DMS114 treated with DMSO at 0.1 percent for 48 hours (cell line): ENCODE data around the gene RBM7.

Experiments used
- DNase-seq: peaks from one replicate; lab custom pipeline; 2025; ENCODE audit not compliant: unreplicated experiment; lab: John Stamatoyannopoulos, UW

Gene RBM7

DNA sequence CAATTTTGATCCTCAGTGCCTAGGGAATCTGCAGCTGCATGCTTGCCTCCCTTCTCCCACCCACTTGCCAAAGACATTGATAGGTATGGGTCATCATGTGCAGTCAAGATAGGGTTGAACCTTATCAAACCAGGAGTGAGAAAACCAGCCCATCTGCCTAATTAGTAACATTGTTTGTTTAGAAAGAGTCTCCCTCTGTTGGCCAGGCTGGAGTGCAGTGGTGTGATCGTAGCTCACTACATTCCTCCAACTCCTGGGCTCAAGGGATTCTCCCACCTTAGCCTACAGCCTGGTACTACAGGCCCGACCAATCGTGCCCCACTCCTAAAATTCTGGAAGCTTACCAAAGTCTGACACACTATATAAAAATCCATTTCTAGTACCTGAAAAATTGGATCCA, 4.7 kb upstream of the RBM7 start:
- DNase-seq = no peak

DNA sequence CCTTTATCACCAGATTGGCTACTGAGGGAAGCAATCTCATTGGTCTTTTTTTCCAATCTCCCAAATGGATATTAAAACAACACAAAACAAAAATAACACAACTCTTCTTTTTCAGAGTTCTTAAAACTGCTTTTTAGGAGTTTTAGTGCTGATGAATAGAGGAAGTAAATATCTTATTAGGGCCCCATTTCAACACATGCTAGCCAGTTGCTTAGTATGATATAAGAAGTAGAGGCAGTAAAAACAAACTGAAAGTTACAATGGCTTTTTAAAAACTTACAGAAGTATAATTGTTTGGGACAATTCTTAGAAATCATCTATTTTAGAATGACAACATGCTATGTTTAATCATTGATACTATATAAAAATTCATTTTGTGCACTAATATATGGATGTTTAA, 3.5 kb upstream of the RBM7 start:
- no peak for DNase-seq

DNA sequence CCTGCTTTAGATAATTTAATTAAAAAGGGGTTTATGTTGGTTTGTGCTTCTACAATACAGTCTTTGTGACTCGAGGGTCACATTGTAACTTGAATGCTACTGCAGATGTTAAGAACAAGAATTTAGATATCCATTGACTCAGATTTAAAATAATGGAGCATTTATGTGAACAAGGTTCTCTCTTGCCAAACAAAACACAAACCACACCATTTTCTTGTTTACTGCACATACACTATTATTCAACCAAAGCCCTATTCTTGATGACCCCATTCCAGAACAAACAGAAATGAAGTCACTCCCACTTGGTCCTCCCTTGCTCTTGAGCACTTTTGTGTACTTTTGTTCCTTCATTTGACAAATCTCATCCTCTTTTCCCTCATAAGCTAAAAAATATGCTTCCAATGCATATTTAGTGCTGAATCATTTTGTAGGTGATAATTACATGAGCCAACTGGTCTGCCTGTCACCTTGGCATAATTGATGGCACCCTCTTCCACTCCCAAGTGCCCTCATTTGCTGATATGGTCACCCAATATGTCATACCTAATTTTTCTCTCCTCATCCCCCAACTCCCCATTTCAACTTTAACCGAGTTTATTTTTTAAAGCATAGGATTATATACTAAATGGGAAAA, 3.0 kb upstream of the RBM7 start:
- no peak for DNase-seq

DNA sequence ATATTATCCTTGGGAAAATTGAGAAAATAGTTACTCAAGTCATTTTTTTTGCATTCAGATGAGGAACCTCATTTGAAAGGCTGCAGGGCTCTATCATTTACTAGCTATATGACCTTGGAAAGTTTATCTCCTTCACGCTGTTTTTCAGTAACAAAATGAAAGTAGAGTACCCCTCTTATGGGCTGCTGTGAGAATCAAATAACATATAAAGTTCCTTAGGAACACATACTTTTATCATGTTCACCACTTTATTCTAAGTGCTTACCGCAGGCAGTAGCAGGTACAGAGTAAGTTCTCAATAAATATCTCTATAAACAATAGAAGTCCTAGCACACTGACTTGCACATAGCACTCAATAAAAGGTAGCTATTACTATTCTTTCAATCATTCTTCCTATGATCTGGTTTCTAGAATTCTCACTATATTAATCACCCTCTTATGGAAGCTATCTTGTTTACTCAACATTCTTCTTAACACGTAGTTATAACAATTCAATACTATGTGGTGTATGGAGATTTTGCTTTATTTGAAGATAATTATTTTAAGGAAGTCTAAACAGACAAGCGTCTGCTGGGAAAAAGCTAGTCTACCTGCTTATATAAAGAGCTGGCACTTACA, 2.1 kb upstream of the RBM7 start:
- DNase-seq = no peak

DNA sequence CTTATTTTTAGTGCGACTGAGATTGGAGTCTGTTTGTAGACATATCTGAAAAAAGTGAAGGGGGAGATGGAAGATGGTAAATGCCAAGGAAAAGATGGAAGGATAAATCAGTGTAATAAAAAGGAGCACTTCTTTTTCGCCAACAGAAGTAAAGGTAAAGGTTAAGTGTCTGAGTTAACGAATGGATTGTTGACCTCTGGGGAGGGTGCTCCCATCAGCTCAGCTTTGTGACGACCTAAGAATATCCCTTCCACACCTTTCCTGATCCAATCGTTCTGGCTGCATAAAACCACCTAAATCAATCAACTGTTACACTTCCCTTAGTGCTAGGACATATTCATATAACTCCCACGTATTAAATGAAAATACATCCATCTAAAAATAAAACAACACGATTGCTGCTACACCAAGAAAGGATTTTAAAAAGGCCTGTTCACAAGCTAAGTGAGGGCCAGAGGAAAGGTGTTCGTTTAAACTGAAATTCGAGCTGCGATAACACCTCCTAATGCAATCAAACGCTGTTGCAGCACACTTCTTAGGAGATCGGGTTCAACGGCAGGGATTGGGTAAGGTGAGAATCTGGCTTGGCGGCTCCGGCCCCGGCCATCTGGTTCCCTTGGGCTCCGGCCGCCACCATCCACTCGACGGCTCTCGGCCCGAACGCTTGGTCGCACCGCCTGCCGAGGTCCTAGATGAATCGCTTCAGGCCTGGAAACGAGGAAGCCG, 813 bp upstream of the RBM7 start:
- no peak for DNase-seq

DNA sequence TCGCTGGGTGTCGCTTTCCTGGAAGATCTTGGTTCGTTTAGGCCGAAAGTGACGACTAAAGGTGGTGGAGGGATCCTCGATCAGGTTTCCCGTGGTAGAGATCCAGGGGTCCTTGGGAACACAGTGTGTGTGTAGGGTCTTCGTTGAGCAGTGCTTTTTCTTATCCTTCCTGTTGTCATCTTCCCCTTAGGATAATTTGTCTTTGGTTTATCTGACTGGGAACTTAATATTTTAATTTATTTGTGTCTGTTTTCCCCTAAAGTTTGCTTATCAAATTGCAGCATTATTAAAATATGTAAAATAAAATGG, 403 bp downstream of the RBM7 start:
- DNase-seq = no peak

DNA sequence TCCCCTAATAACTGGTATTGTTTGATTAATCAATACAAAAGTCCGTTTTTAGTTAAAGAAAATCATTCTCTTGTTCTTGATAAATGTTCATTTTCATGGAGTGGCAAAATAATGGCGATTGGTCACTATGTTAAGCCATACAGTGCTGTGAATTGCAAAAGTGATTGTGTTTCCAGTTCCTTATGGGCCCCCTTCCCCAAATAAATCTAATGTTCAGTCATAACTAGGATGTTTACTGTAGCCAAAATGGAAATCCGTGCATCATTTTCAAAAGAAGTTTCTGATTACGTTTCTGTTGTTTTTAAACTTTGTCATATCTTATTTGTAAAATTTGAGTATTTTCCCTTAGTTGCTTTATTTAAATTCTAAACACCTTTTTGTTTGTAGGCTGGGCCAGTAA, 845 bp downstream of the RBM7 start:
- DNase-seq = no peak

DNA sequence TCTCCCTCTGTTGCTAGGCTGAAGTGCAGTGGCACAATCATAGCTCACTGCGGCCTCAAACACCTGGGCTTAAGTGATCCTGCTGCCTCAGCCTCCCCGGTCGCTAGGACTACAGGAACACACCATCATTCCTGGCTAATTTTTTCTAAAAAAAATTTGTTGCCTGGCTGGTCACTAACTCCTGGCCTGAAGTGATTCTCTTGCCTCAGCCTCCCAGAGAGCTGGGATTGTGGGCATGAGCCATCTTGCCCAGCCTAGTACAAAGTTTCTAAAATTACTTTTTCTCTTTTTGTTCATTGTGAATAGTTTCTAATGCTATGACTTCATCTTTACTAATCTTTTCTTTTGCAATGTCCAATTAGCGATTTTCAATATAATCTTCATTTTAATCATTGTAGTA, 12.5 kb downstream of the RBM7 start:
- no peak for DNase-seq

DNA sequence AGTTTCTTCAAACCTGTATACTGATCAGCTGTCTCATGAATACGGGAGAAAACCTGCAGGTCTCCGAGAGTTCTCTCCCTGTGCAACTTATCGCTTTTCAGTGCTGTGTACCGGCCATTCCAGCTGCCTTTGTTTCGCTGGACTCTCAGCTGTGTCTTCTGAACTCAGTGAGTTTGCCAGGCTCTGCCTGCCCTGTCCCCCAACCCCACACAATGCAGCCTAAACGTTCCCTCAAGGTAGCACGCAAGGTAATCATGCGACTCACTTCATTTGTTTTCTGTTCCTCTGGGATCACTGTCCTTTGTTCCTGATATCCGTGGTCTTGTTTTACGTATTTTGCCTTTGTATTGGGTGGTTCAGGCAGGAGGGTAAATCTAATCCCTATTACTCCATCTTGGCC, 13.5 kb downstream of the RBM7 start:
- no peak for DNase-seq

DNA sequence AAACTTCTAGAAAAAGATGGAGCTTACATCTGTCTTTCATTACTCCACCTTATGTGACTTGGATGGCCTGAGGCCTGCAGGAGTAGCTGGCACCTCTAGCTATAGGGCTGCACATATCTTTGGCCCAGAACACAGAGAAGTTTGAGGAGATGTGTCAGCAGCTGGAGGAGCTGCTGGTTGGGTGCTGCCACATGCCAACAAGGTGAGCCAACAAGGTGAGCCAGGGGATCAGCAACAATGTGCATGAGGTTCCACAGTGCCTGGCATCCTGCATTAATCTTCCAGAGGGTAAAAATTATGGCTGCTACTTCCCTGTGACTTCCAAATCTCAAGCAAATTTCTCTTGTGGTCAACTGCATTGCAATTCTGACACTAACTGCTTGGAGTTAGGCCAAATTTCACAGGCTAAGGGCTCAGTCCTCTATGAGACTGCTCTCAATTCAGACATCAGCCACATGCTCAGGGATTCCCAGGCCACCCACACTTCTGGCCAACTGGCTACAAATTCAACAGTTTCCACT, 16.0 kb downstream of the RBM7 start:
- DNase-seq = no peak

DNA sequence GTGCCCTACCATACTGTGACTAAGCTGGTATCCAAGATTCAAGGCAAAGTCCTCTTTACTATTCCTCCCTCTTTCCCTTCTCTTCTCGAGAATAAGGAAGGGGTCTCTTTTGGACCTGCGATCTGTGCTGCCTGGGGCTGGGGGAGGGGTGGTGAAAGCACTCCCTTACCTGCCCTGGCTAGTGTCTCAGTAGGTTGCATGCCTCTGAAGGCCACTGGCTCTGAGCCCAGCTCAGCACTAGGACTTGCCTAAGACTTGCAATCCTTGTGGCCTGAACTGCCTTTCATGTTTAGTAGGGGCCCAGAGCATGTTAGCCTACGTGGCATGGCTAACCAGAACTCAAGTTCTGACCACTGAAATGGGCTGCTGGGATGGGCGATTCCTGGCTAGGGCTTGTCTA, 25.8 kb downstream of the RBM7 start:
- no peak for DNase-seq

DNA sequence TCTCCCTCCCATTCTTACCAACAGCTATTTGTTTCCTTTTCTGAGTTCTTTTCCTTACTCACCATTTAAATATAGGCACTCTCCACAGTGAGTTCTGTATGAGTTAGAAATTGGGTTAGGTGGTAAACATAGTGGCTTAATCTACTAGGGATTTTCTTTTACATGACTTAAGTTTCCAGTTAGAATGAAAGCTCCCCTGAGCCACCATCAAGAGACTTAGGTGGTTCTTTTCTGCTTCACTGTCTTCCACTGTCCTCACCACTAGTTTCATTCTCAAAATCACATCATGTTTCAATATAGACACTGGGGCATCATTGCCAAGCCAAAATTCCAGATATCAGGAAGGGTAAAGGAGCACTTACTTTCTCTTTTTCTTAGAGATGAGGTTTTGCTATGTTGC, 29.8 kb downstream of the RBM7 start:
- DNase-seq = no peak

DNA sequence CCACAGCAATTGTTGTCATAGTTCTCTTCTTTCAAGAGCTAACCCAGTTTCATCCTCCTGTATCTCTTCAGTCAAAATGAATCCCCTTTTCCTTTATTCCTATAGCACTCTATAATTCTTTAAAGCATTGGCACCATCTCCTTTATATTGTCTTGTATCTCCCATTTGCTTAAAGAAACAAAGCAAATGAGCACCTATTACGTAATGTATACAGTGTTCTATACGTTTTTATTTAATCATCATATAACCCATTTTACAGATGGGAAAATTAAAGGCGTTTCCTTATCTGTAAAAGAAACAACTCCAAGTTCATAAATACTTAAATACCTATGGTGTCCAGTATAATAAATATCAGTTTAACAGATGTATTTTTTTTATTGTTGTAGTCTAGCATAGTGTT, 32.4 kb downstream of the RBM7 start:
- DNase-seq = no peak

DNA sequence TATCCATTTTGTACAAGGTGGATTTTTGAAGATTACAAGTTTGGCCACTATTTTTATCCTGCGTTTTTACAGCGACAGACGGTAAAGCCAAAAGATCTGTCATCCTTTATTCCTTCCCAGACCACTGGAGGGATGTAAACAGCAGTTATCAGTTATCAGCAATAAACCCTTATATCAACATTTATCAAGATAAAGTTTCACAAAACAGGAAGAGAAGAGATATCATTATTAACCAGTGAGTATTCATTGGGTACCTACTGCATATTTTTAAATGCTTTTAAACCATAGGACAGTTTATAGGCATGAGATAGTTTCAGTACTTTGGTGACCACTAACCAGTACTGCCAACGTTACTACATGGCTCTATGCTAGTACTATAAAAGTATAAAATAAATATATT, 32.9 kb downstream of the RBM7 start:
- no peak for DNase-seq

DNA sequence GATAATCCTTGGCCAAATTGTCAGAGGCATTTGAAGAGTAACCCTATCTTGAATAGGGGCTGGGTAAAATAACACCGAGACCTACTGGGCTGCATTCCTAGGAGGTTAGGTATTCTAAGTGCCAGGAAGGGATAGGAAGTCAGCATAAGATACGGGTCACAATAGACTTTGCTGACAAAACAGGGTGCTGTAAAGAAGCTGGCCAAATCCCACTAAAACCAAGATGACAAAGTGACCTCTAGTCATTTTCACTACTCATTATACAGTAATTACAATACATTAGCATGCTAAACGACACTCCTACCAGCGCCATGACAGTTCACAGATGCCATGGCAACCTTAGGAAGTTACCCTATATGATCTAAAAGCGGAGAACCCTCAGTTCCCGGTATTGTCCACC, 37.8 kb downstream of the RBM7 start:
- no peak for DNase-seq

DNA sequence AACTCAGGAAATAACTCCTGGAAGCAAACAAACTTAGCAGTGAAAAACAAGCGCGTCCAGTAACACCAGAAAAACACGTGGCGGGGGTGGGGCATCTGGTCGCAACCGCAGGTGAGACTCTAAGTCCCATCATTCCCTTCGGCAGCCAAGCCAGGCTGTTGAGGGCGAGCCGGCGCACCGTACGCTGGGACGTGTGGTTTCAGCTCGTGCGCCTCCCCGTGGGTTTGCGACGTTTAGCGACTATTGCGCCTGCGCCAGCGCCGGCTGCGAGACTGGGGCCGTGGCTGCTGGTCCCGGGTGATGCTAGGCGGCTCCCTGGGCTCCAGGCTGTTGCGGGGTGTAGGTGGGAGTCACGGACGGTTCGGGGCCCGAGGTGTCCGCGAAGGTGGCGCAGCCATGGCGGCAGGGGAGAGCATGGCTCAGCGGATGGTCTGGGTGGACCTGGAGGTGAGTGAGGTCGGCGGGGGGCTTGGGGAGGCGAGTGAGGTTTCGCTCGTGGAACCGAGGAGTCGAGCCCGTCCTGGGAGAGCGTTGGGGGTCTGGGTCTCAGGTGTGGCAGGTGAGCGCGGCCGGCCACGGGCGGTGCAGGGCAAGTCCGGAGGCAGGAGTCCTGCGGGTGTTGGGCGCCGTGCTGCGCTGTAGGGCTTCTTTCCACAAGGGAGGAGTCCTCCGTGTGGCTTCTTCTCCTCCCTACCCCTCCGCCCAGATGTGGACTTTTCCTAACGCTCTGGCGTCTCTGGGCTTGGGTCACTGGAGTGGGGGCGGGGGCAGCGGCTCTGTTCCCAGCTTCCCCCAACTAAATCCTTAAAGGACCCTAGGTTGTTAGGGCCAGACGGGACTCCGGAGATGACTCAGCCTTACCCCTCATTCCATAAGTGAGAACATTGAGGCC, 39.0 kb downstream of the RBM7 start, which contains the start of gene REXO2:
REXO2 (plus strand) TSS at position 239 of the 892 bp plus-strand sequence; CDS start at position 301, 62 bp downstream.
- DNase-seq = peak; percentile 77

DNA sequence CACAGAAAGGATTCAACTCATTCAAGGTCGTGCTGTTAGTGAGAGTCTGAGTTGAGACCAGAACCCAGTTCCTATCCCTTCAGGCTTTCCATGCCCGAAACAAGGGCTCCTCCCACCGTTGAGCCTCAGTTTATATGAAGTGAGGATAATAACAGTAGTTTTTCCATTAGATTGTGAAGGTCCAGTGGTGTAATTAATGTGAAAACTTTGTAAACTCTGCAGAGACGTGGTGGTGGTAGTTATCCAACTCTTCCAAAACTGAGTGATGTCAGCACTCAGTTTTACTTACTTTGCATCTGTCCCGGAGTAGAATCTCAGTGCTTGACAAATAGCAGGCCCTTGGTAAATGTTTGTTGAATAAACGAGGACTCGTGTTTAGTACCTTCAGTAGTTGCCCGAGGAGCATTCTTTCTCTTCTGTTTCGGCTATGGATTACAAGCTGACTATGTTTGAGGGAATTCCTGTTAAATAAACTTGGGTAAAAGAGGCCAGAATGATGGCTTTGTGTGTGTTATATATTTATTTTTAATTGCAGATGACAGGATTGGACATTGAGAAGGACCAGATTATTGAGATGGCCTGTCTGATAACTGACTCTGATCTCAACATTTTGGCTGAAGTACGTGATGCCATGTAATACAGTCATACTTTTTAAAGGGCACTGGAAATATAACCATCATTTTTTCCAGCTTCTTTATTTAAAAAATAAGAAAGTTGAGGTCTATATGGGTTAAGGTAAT, 39.8 kb downstream of the RBM7 start:
- DNase-seq = no peak

DNA sequence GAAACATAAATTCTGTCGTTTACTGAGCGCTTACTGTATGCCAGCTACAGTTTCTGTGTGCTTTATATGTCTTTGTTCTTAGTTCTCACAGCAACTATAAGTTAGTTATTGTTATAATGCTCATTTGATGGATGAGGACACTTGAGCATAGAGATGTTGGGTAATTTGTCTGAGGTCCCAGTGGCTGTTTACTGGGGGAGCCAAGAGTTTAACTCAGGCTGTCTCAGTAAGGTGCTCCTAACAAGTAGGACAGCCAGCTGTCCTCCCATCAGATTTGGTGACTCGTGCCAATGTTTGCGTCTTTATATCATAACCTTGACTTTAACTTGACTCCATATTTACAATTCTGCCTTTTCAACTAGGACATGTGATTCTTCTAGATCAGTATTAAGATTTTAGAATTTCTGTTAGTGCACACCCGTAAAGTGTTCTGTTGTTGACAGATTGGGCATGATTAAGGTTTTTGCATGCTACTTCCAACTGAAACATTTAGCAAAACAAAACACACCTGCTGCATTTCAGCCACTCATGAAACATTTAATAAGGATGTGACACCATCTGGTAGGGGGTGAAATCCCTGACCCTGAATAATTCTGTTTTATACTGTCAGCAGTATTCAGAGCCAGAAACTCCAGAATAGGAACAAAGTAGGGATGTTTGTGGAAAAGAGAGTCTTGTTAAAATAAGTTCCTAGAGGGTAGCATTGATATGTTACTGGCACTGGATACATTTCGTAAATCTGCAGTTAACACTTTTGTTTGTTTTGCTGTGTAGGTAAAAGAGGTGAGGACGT, 40.7 kb downstream of the RBM7 start:
- DNase-seq = no peak

DNA sequence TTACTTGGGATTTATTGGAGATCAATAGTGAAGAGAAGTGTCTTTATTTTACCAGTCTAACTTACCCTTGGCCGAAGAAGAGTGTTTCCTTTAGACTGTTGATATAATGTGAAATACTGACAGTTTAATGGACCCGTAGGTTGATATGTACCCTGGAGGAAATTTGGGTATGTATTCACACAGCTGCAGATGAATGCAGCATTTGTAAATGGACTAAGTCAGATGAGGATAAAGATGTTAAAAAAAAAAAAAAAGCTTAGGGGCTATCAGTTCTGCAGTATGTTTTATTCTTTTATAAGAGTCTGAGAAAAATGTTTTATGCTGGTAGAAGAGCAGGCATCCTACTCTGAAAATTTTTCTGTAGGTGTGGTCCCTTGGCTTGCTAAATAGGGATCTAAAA, 41.5 kb downstream of the RBM7 start:
- DNase-seq = no peak

DNA sequence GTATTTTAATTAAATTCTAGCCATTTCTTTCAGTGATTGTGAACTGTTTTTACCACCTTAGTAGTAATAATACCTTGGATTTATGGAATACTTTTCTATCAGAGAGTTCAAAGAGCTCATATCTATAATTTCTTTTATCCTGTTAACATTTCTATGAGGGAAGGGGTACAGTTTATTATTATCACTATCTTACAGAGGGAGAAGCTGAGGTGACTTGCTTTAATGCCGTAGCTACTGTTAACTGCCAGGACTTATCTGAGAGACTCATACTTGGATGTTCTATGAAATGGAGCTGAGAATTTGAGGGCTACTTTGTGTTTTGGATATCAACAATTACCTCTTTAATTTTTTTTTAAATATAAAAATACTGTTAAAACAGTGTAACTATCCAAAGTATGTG, 42.1 kb downstream of the RBM7 start:
- no peak for DNase-seq
